B cell (primary cell): ENCODE data around the gene SLC52A3. TPM values are rescaled to one million over a fixed set of nuclear protein-coding genes. Genes with fewer than 3 reads are reported as not detected.

Experiments
- ATAC-seq: fragments of 200-7000 bp; cut with Tn5 transposase; one replicate; pipeline ENCODE4 v1.10.0; 2021; ENCODE audit warnings: low read depth, mild to moderate bottlenecking, moderate number of reproducible peaks, moderate library complexity
- CTCF ChIA-PET: fragments of 350-600 bp; sonication (Branson Sonifier 250); formaldehyde crosslinking; loops from one replicate; lab custom pipeline; 2021; ENCODE audit warnings: antibody characterized with exemption, inconsistent platforms; lab: Charles Lee
- POLR2A ChIA-PET: fragments of 350-600 bp; sonication (Branson Sonifier 250); formaldehyde crosslinking; loops from one replicate; lab custom pipeline; 2021; ENCODE audit warnings: antibody characterized with exemption; lab: Charles Lee
- DNase-seq: peaks from one replicate; pipeline ENCODE4 v3.0.0; 2013
- H2AFZ ChIP-seq: 2 replicates; pipeline ENCODE4 v1.6.1; 2012; ENCODE audit warnings: mild to moderate bottlenecking, low read depth, low read length; ENCODE audit not compliant: insufficient read depth, poor library complexity, severe bottlenecking
- H3K27ac ChIP-seq, 2 donors: 1 replicate in 1 of 2; 2 replicates in 1 of 2; pipeline ENCODE4 v1.5.1; 2012 to 2013; ENCODE audit warnings: low read length in 2 of 2, mild to moderate bottlenecking in 2 of 2, moderate library complexity in 1 of 2
- H3K27me3 ChIP-seq, 4 experiments: fragments of 200-600 bp in 1 of 4; sonication (generic) in 1 of 4; replicated peaks in 1 of 4; 1 replicate in 2 of 4; 2 replicates in 2 of 4; pipeline versions ENCODE4 v1.6.1 to v1.7.0; 2013 to 2016; ENCODE audit warnings: low read length in 3 of 4, mild to moderate bottlenecking in 2 of 4, mixed read lengths in 1 of 4, moderate library complexity in 1 of 4; ENCODE audit not compliant: insufficient read depth in 4 of 4, control insufficient read depth in 3 of 4; ENCODE audit errors: control extremely low read depth in 1 of 4
- H3K36me3 ChIP-seq, 2 experiments: replicated peaks in 1 of 2; 1 replicate in 1 of 2; 2 replicates in 1 of 2; pipeline versions ENCODE4 v1.6.1 to v1.7.1; 2013; ENCODE audit warnings: low read length in 1 of 2; ENCODE audit not compliant: insufficient read depth in 2 of 2, control insufficient read depth in 1 of 2; ENCODE audit errors: control extremely low read depth in 1 of 2, extremely low read depth in 1 of 2
- H3K4me1 ChIP-seq, 2 donors: fragments of 200-600 bp in 1 of 2; sonication (generic) in 1 of 2; 1 replicate in 1 of 2; 2 replicates in 1 of 2; pipeline versions ENCODE4 v1.5.1 to v1.6.1; 2013 to 2017; ENCODE audit warnings: low read length in 2 of 2; ENCODE audit not compliant: control insufficient read depth in 2 of 2, insufficient read depth in 2 of 2
- H3K4me2 ChIP-seq: replicated peaks from 2 replicates; pipeline ENCODE3; 2012; ENCODE audit warnings: mild to moderate bottlenecking, low read depth, low read length; ENCODE audit not compliant: poor library complexity, severe bottlenecking
- H3K4me3 ChIP-seq, 5 experiments: fragments of 200-600 bp in 1 of 5; sonication (generic) in 1 of 5; 1 replicate in 3 of 5; 2 replicates in 2 of 5; pipeline versions ENCODE4 v1.5.1 to v1.7.0; 2011 to 2016; ENCODE audit warnings: low read length in 4 of 5, mild to moderate bottlenecking in 4 of 5, low read depth in 2 of 5, control low read depth in 1 of 5, moderate library complexity in 1 of 5; ENCODE audit not compliant: insufficient read depth in 1 of 5; ENCODE audit errors: control extremely low read depth in 1 of 5, extremely low read depth in 1 of 5
- H3K79me2 ChIP-seq: fragments of 200-600 bp; sonication (generic); one replicate; pipeline ENCODE4 v1.6.0; 2016; ENCODE audit warnings: low read length; ENCODE audit not compliant: control insufficient read depth, insufficient read depth
- H3K9ac ChIP-seq: fragments of 200-600 bp; sonication (generic); 2 replicates; pipeline ENCODE4 v1.6.1; 2017; ENCODE audit warnings: mild to moderate bottlenecking, low read length, moderate library complexity
- H3K9me3 ChIP-seq, 3 donors: one replicate each; pipeline versions ENCODE4 v1.6.1 to v1.7.1; 2013; ENCODE audit warnings: low read length in 2 of 3; ENCODE audit not compliant: control insufficient read depth in 2 of 3, insufficient read depth in 1 of 3; ENCODE audit errors: control extremely low read depth in 1 of 3
- H4K20me1 ChIP-seq: 2 replicates; pipeline ENCODE4 v1.6.0; 2012; ENCODE audit warnings: mild to moderate bottlenecking, low read length; ENCODE audit not compliant: insufficient read depth, control insufficient read depth, poor library complexity, severe bottlenecking
- H3K27ac Mint-ChIP-seq: one replicate; pipeline ENCODE4 v1.8.0; 2021; ENCODE audit warnings: mixed read lengths
- H3K27me3 Mint-ChIP-seq: one replicate; pipeline ENCODE4 v1.8.0; 2021; ENCODE audit warnings: mixed read lengths
- H3K4me1 Mint-ChIP-seq: one replicate; pipeline ENCODE4 v1.8.0; 2021; ENCODE audit warnings: mixed read lengths
- H3K4me3 Mint-ChIP-seq: one replicate; pipeline ENCODE4 v1.8.0; 2021; ENCODE audit warnings: mixed read lengths
- H3K9me3 Mint-ChIP-seq: one replicate; pipeline ENCODE4 v1.8.0; 2022; ENCODE audit warnings: mixed read lengths; ENCODE audit not compliant: insufficient read depth
- EZH2 ChIP-seq: IDR thresholded peaks from 2 replicates; pipeline ENCODE4 v1.6.1; 2012; ENCODE audit warnings: borderline replicate concordance, low read depth, mild to moderate bottlenecking, moderate library complexity, low read length; ENCODE audit not compliant: insufficient read depth, poor library complexity, severe bottlenecking
- WGBS: methylation state at CpG from one replicate; pipeline ENCODE4 v1.1.5; 2013; ENCODE audit warnings: missing lambda C conversion rate; ENCODE audit not compliant: insufficient coverage; 5-methylcytosine and 5-hydroxymethylcytosine counted together
- intact Hi-C: fragments of 100-400 bp; cut with micrococcal nuclease; formaldehyde crosslinking; loops from one replicate; pipeline ENCODE4 v1.10.0; 2022
- polyA plus RNA-seq: library from polyadenylated mRNA; depleted of rRNA; stranded (reverse); fragments of >200 nt; gene quantifications from 2 replicates; pipeline ENCODE4 v1.2.3, GENCODE V29; 2012
- total RNA-seq, 2 donors: library from RNA; stranded (reverse); fragments of 120-200 nt in 1 of 2; gene quantifications; 1 replicate in 1 of 2; 2 replicates in 1 of 2; pipeline versions ENCODE4 v1.2.3 to v1.2.4, GENCODE V29; 2013 to 2022
- TF ChIP-seq, protein P1 (sequence below): fragments of 200-600 bp; IDR thresholded peaks from one replicate; pipeline ENCODE4 v1.8.0; 2022; ENCODE audit warnings: antibody characterized with exemption, mild to moderate bottlenecking

The SLC52A3 gene
- total and polyA plus RNA-seq, 2 donors (not counting 1 experiment from before 2014, with no cell fraction given), result not detected

DNA sequence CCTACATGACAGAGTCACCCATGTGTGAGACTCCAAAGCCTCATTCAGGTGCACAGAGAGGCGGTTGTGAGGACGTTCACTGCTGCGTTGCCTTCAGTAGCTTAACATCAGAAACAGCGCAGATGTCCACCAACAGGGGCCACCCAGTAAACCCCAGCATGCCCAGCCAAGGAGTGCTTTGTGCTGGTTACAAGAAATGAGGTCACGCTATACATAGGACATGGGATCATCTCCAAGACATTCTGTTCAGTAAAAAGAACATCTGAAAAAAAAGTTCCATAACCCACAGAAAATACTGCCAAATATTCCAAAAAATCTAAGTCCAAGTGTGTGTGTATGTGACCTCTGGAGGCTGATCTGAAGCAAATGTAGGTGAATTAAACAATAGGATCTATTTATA is 16.0 kb downstream of the SLC52A3 start:
- no peak for DNase-seq
- Histone ChIP-seq H3K9ac (no peak overlapping the region), H3K4me3 (no peak overlapping the region), H3K4me2 (no peak overlapping the region), H3K27ac (no peak overlapping the region), H3K36me3 (no peaks in the 10 kb centered on the region), H3K4me1 (no peaks in the 10 kb centered on the region), H2AFZ (no peak overlapping the region), H4K20me1 (no peaks in the 10 kb centered on the region), H3K9me3 (no peaks in the 10 kb centered on the region), H3K27me3 (no peaks in the 10 kb centered on the region), H3K79me2 (no peaks in the 10 kb centered on the region)
- no peaks in the 10 kb centered on the region for H3K4me1 Mint-ChIP-seq
- ATAC-seq, result no peak
- ChIA-PET CTCF (no interaction called here), POLR2A (no interaction called here)
- intact Hi-C loops, result no loop called here
- H3K9me3 Mint-ChIP-seq, result no peaks in the 10 kb centered on the region
- H3K27me3 Mint-ChIP-seq, result peaks cover 20% of the 10 kb centered on the region
- 90% methylated on average over 4 of the region's 5 CpGs for WGBS
- no peak overlapping the region for H3K27ac Mint-ChIP-seq
- TF ChIP-seq, protein P1, sequence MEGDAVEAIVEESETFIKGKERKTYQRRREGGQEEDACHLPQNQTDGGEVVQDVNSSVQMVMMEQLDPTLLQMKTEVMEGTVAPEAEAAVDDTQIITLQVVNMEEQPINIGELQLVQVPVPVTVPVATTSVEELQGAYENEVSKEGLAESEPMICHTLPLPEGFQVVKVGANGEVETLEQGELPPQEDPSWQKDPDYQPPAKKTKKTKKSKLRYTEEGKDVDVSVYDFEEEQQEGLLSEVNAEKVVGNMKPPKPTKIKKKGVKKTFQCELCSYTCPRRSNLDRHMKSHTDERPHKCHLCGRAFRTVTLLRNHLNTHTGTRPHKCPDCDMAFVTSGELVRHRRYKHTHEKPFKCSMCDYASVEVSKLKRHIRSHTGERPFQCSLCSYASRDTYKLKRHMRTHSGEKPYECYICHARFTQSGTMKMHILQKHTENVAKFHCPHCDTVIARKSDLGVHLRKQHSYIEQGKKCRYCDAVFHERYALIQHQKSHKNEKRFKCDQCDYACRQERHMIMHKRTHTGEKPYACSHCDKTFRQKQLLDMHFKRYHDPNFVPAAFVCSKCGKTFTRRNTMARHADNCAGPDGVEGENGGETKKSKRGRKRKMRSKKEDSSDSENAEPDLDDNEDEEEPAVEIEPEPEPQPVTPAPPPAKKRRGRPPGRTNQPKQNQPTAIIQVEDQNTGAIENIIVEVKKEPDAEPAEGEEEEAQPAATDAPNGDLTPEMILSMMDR, result no peak
- TF ChIP-seq EZH2, result no peak
- H3K4me3 Mint-ChIP-seq, result no peak overlapping the region

DNA sequence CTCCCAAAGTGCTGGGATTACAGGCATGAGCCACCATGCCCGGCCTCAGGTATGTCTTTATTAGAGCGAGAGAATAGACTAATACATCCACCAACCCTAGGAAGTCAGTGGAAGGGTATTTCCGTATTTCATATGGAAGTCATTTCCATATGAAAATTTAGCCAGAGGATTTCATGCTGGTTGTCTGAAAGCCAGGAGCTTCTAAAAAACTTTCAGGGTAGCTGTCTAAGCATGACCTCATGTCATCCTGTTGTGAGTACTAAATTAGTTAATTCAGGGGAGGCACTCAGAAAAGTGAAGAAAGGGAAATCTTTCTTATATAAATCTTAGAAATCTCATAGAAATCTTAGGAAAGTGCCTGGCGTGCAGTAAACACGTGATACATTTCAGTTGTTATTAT is 16.5 kb downstream of the SLC52A3 start:
- Histone ChIP-seq H3K27me3 (no peaks in the 10 kb centered on the region), H3K27ac (no peak overlapping the region), H3K9ac (no peak overlapping the region), H3K9me3 (no peaks in the 10 kb centered on the region), H3K4me3 (no peak overlapping the region), H3K4me2 (no peak overlapping the region), H2AFZ (no peak overlapping the region), H4K20me1 (no peaks in the 10 kb centered on the region), H3K36me3 (no peaks in the 10 kb centered on the region), H3K79me2 (no peaks in the 10 kb centered on the region), H3K4me1 (no peaks in the 10 kb centered on the region)
- Mint-ChIP-seq H3K4me1 (no peaks in the 10 kb centered on the region), H3K4me3 (no peak overlapping the region), H3K27ac (no peak overlapping the region), H3K9me3 (no peaks in the 10 kb centered on the region), H3K27me3 (peaks cover 21% of the 10 kb centered on the region)
- ChIA-PET CTCF (no interaction called here), POLR2A (no interaction called here)
- DNase-seq (no peak), ATAC-seq (no peak)
- TF ChIP-seq, protein P1, result no peak
- TF ChIP-seq EZH2, result no peak
- whole genome bisulfite sequencing, result no CpG with 5 or more reads among the region's 5 CpGs
- intact Hi-C loops, result no loop called here
